IMR-90 (cell line): ENCODE data around the gene FERD3L. TPM values are rescaled to one million over a fixed set of nuclear protein-coding genes. Genes with fewer than 3 reads are reported as not detected.

Source experiments
- ATAC-seq: fragments of 200-7000 bp; cut with Tn5 transposase; 2 replicates; pipeline ENCODE4 v1.9.1; 2020; ENCODE audit warnings: low read depth, mild to moderate bottlenecking, moderate library complexity
- BruUV-seq: library from RNA; stranded (reverse); fragments of 400-500 nt; replicated peaks from 2 replicates; lab custom pipeline; 2021; lab: Mats Ljungman, UMichigan
- CTCF ChIA-PET: fragments of 300-600 bp; formaldehyde crosslinking; extraction: SDS; loops from one replicate; lab custom pipeline; 2021; ENCODE audit warnings: antibody characterized with exemption; lab: Yijun Ruan, JAX
- POLR2A ChIA-PET: fragments of 300-600 bp; sonication (Branson Sonifier 250); formaldehyde crosslinking; loops from one replicate; lab custom pipeline; 2022; ENCODE audit warnings: antibody characterized with exemption; ENCODE audit not compliant: unreplicated experiment; lab: Charles Lee
- DNase-seq: peaks from one replicate; pipeline ENCODE4 v3.0.0; 2013
- H2AFZ ChIP-seq: replicated peaks from 2 replicates; pipeline ENCODE3; 2013; ENCODE audit warnings: low read length, mild to moderate bottlenecking; ENCODE audit not compliant: poor library complexity
- H2AK5ac ChIP-seq: 2 replicates; pipeline ENCODE4 v1.6.1; 2013; ENCODE audit warnings: low read depth, low read length, inconsistent platforms
- H2AK9ac ChIP-seq: replicated peaks from 2 replicates; pipeline ENCODE3; 2013; ENCODE audit warnings: mild to moderate bottlenecking, low read depth, low read length, moderate library complexity; ENCODE audit not compliant: poor library complexity
- H2BK120ac ChIP-seq: 2 replicates; pipeline ENCODE4 v1.6.1; 2013; ENCODE audit warnings: low read depth, low read length, inconsistent platforms
- H2BK15ac ChIP-seq: 3 replicates; pipeline ENCODE4 v1.6.1; 2013; ENCODE audit warnings: low read depth, low read length, inconsistent platforms
- H2BK20ac ChIP-seq: 2 replicates; pipeline ENCODE4 v1.6.1; 2013; ENCODE audit warnings: low read depth, mild to moderate bottlenecking, inconsistent platforms, low read length, moderate library complexity
- H2BK5ac ChIP-seq: 2 replicates; pipeline ENCODE4 v1.6.1; 2013; ENCODE audit warnings: mild to moderate bottlenecking, low read depth, low read length, inconsistent platforms; ENCODE audit not compliant: poor library complexity, severe bottlenecking
- H3K14ac ChIP-seq: replicated peaks from 2 replicates; pipeline ENCODE4 v1.6.1; 2013; ENCODE audit warnings: low read depth, low read length, inconsistent platforms
- H3K18ac ChIP-seq: 2 replicates; pipeline ENCODE4 v1.6.1; 2013; ENCODE audit warnings: low read depth, low read length, control low read depth
- H3K23ac ChIP-seq: 2 replicates; pipeline ENCODE4 v1.6.1; 2013; ENCODE audit warnings: low read depth, low read length, inconsistent platforms
- H3K27ac ChIP-seq: 2 replicates; pipeline ENCODE4 v1.5.1; 2013; ENCODE audit warnings: mild to moderate bottlenecking, control low read depth, low read length; ENCODE audit not compliant: insufficient read depth
- H3K27me3 ChIP-seq: 2 replicates; pipeline ENCODE4 v1.6.1; 2013; ENCODE audit warnings: low read length; ENCODE audit not compliant: control insufficient read depth, insufficient read depth
- H3K36me3 ChIP-seq: 2 replicates; pipeline ENCODE4 v1.6.1; 2013; ENCODE audit warnings: low read length, mixed read lengths; ENCODE audit not compliant: control insufficient read depth, insufficient read depth
- H3K4ac ChIP-seq: 2 replicates; pipeline ENCODE4 v1.6.1; 2013; ENCODE audit warnings: low read depth, low read length, inconsistent platforms
- H3K4me1 ChIP-seq: 2 replicates; pipeline ENCODE4 v1.6.1; 2013; ENCODE audit warnings: low read length, mixed read lengths; ENCODE audit not compliant: control insufficient read depth, insufficient read depth
- H3K4me2 ChIP-seq: 2 replicates; pipeline ENCODE4 v1.6.1; 2013; ENCODE audit warnings: low read depth, mild to moderate bottlenecking, control low read depth, low read length, moderate library complexity
- H3K4me3 ChIP-seq: 2 replicates; pipeline ENCODE4 v1.5.1; 2013; ENCODE audit warnings: low read depth, mild to moderate bottlenecking, control low read depth, low read length, moderate library complexity; ENCODE audit not compliant: insufficient read depth
- H3K56ac ChIP-seq: 2 replicates; pipeline ENCODE4 v1.6.1; 2013; ENCODE audit warnings: low read length, inconsistent platforms; ENCODE audit not compliant: insufficient read depth; ENCODE audit errors: extremely low read depth
- H3K79me1 ChIP-seq, 2 experiments: 2 replicates each; pipeline ENCODE4 v1.6.1; 2013; ENCODE audit warnings: low read length in 2 of 2, inconsistent platforms in 1 of 2, low read depth in 1 of 2
- H3K9ac ChIP-seq: 2 replicates; pipeline ENCODE4 v1.6.1; 2013; ENCODE audit warnings: low read depth, low read length, control low read depth
- H3K9me1 ChIP-seq: 2 replicates; pipeline ENCODE4 v1.6.1; 2013; ENCODE audit warnings: low read length, inconsistent platforms; ENCODE audit not compliant: insufficient read depth
- H3K9me3 ChIP-seq: 2 replicates; pipeline ENCODE4 v1.6.1; 2013; ENCODE audit warnings: low read length; ENCODE audit not compliant: control insufficient read depth, insufficient read depth
- H4K20me1 ChIP-seq: 2 replicates; pipeline ENCODE4 v1.6.1; 2013; ENCODE audit warnings: low read length, inconsistent platforms; ENCODE audit not compliant: insufficient read depth
- H4K5ac ChIP-seq: 2 replicates; pipeline ENCODE4 v1.6.1; 2013; ENCODE audit warnings: mild to moderate bottlenecking, low read depth, low read length, control low read depth
- H4K8ac ChIP-seq, 2 experiments: 2 replicates each; pipeline ENCODE4 v1.6.1; 2013; ENCODE audit warnings: low read depth in 2 of 2, low read length in 2 of 2, control low read depth in 1 of 2, inconsistent platforms in 1 of 2
- H4K91ac ChIP-seq: 2 replicates; pipeline ENCODE4 v1.6.1; 2013; ENCODE audit warnings: low read depth, low read length, inconsistent platforms; ENCODE audit not compliant: insufficient read depth
- CEBPB ChIP-seq: IDR thresholded peaks from 2 replicates; pipeline ENCODE4 v1.6.1; 2012; ENCODE audit warnings: low read depth, low read length, improper control_type of control experiment
- WGBS, 2 experiments: methylation state at CpG; one replicate each; pipeline versions ENCODE4 v1.1.5 to v1.1.7; 2013; ENCODE audit warnings: missing lambda C conversion rate in 2 of 2; ENCODE audit not compliant: insufficient read length in 1 of 2; ENCODE audit errors: extremely low coverage in 2 of 2; 5-methylcytosine and 5-hydroxymethylcytosine counted together
- dilution Hi-C: fragments of 300-500 bp; cut with HindIII; formaldehyde crosslinking; loops from one replicate; pipeline ENCODE4 v1.14.3; 2018; ENCODE audit warnings: low sequenced_read_pairs; ENCODE audit not compliant: unreplicated experiment
- in situ Hi-C: fragments of 300-500 bp; cut with MboI; formaldehyde crosslinking; loops from 3 replicates; pipeline ENCODE4 v1.14.3; 2019; ENCODE audit warnings: low sequenced_read_pairs, inconsistent platforms, mixed read lengths
- intact Hi-C: fragments of 100-400 bp; cut with micrococcal nuclease; formaldehyde crosslinking; loops from 2 replicates; pipeline ENCODE4 v1.10.0; 2022
- polyA plus RNA-seq, 3 experiments: library from polyadenylated mRNA; depleted of rRNA; stranded (reverse); fragments of >200 nt; gene quantifications; 2 replicates each; pipeline ENCODE4 v1.2.3, GENCODE V29; 2012; ENCODE audit warnings: low replicate concordance in 1 of 3
- total RNA-seq: library from RNA; depleted of rRNA; stranded (reverse); fragments of >200 nt; gene quantifications from 2 replicates; pipeline ENCODE4 v1.2.3, GENCODE V29; 2012
- TF ChIP-seq, protein P1 (sequence below): fragments of 150-350 bp; IDR thresholded peaks from 2 replicates; pipeline ENCODE4 v1.6.1; 2016; ENCODE audit warnings: low read depth, mild to moderate bottlenecking, low read length, moderate library complexity, borderline replicate concordance

The FERD3L gene
- total and polyA plus RNA-seq, 2 of the 4 experiments (the other 2 are of a cell fraction), result not detected

DNA sequence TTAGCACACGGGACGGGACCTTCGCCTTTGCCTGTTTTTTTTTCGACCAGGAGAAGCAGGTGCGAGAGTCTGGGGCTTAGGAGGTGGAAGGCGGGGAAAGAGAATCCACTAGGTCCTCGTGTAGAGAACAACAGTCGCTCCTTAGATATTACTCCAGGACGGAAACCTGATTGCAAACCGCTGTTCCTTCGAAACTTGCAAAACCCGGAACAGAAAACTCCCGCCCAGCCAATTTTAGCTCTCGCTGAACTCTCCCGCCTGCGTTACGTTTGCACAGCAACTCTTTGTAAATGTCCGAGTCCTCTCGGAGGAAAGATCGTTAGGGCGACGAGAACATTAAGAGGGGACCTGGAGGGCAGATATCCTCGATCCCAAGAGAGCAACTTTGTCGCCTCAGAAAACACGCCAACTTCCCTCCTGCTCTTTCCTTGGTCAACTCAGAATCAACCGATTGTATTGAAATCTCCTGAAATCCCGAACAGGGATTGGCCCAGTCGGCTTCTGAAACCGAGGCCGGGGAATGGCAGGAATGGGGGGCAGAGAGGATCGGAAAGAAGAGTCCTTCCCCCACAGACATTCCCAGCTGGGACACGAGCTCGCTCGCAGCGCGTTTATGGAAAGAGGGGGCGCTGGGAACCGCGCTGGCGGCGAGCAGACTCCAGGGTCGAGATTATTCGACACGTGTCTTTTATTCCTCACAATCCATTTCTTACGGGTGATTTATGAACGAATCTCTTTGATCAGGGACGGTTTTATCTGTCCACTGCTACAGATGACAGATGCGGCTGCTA lies 37.7 kb downstream of the FERD3L start:
- dilution Hi-C loops, result no loop called here
- H2BK5ac ChIP-seq, result no peak overlapping the region
- H3K79me1 ChIP-seq, result peaks cover 0 to 22% of the 10 kb centered on the region in 2 experiments; a peak in 2 of 4 replicates
- intact Hi-C loops, result loop anchor here (5.0 kb wide), 3 partner anchors 210 to 755 kb away; no protein-coding TSS in a partner anchor
- POLR2A ChIA-PET, result no interaction called here
- H3K36me3 ChIP-seq, result no peaks in the 10 kb centered on the region; the same call in 1 of the 2 replicates
- H4K20me1 ChIP-seq, result no peaks in the 10 kb centered on the region
- peak overlapping the region; percentile 42; the same call in 1 of the 2 replicates for H3K56ac ChIP-seq
- peak overlapping the region; percentile 65 to 90; a peak in 3 of 4 replicates for H4K8ac ChIP-seq
- H2AK9ac ChIP-seq, result peak overlapping the region; percentile 18
- H3K14ac ChIP-seq, result peak overlapping the region; percentile 82
- H2AK5ac ChIP-seq, result no peak overlapping the region
- peak overlapping the region; percentile 11 for H4K5ac ChIP-seq
- H3K9ac ChIP-seq, result peak overlapping the region; percentile 64
- peak overlapping the region; percentile 45 for H3K4me3 ChIP-seq
- CTCF ChIA-PET, result interaction anchor here (0.7 kb wide), 1 partner anchor 171 kb away, joined by 3 read pairs; no protein-coding TSS in a partner anchor
- no peaks in the 10 kb centered on the region for H3K9me3 ChIP-seq
- peak overlapping the region; percentile 85 for H2AFZ ChIP-seq
- DNase-seq (peak; percentile 68), ATAC-seq (peak; percentile 74)
- 5% methylated on average over 3 of the region's 48 CpGs; no CpG with 5 or more reads in 1 of the 2 experiments for WGBS, 2 experiments
- peak overlapping the region; percentile 40 for H2BK20ac ChIP-seq
- H3K4me2 ChIP-seq, result peak overlapping the region; percentile 74
- peak; percentile 0; the same call in 1 of the 2 replicates for TF ChIP-seq CEBPB
- TF ChIP-seq, protein P1, sequence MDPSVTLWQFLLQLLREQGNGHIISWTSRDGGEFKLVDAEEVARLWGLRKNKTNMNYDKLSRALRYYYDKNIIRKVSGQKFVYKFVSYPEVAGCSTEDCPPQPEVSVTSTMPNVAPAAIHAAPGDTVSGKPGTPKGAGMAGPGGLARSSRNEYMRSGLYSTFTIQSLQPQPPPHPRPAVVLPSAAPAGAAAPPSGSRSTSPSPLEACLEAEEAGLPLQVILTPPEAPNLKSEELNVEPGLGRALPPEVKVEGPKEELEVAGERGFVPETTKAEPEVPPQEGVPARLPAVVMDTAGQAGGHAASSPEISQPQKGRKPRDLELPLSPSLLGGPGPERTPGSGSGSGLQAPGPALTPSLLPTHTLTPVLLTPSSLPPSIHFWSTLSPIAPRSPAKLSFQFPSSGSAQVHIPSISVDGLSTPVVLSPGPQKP, result no peak
- peak overlapping the region; percentile 52 for H3K27ac ChIP-seq
- H4K91ac ChIP-seq, result peak overlapping the region; percentile 40
- H3K4ac ChIP-seq, result peak overlapping the region; percentile 78
- H3K9me1 ChIP-seq, result 0 out of 2 replicates have a peak, but pooled peaks cover 3% of the 10 kb centered on the region
- peak overlapping the region; percentile 80 for H2BK120ac ChIP-seq
- H3K23ac ChIP-seq, result peak overlapping the region; percentile 81
- peak overlapping the region; percentile 46; the same call in 1 of the 3 replicates for H2BK15ac ChIP-seq
- in situ Hi-C loops, result loop anchor here (25.0 kb wide), 1 partner anchor 745 kb away; no protein-coding TSS in a partner anchor
- peaks cover 6% of the 10 kb centered on the region for H3K4me1 ChIP-seq
- H3K18ac ChIP-seq, result peak overlapping the region; percentile 32
- H3K27me3 ChIP-seq, result no peaks in the 10 kb centered on the region
- BruUV-seq, result no TSS peak
